Measurements from ENCODE around the gene KCNK4.

Gene KCNK4

DNA sequence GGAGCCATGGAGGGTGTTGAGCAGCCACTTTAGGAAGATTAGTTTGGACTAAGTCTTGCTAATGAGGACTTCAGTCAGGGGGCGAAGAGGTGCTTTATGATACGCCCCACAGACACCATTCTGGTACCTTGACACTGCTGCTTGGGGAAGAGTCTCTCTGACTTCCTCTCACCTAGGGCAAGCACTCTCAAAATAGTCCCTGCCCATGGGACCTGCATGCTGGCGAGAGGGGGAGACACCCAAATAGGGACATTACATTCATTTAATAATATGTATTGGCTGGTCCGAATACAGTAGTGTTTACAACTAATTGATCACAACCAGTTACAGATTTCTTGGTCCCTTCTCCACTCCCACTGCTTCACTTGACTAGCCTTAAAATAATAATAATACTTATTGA is 4.7 kb downstream of the KCNK4 start:
- TF ChIP-seq POLR2AphosphoS5 (IDR thresholded peaks at IDR 0.05; ENCODE audit: low read depth) (no peak), CTCF (IDR thresholded peaks at IDR 0.05; ENCODE audit: insufficient read depth, low read length) (no peak), GABPA (IDR thresholded peaks at IDR 0.05; ENCODE audit: low read depth) (no peak), SPI1 (IDR thresholded peaks at IDR 0.05; ENCODE audit: borderline replicate concordance, low read depth) (no peak)
- TF ChIP-seq, protein P1, sequence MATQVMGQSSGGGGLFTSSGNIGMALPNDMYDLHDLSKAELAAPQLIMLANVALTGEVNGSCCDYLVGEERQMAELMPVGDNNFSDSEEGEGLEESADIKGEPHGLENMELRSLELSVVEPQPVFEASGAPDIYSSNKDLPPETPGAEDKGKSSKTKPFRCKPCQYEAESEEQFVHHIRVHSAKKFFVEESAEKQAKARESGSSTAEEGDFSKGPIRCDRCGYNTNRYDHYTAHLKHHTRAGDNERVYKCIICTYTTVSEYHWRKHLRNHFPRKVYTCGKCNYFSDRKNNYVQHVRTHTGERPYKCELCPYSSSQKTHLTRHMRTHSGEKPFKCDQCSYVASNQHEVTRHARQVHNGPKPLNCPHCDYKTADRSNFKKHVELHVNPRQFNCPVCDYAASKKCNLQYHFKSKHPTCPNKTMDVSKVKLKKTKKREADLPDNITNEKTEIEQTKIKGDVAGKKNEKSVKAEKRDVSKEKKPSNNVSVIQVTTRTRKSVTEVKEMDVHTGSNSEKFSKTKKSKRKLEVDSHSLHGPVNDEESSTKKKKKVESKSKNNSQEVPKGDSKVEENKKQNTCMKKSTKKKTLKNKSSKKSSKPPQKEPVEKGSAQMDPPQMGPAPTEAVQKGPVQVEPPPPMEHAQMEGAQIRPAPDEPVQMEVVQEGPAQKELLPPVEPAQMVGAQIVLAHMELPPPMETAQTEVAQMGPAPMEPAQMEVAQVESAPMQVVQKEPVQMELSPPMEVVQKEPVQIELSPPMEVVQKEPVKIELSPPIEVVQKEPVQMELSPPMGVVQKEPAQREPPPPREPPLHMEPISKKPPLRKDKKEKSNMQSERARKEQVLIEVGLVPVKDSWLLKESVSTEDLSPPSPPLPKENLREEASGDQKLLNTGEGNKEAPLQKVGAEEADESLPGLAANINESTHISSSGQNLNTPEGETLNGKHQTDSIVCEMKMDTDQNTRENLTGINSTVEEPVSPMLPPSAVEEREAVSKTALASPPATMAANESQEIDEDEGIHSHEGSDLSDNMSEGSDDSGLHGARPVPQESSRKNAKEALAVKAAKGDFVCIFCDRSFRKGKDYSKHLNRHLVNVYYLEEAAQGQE (IDR thresholded peaks at IDR 0.05; ENCODE audit: insufficient replicate concordance, low read depth): no peak
- Histone ChIP-seq H3K27me3 (ENCODE audit: insufficient read depth, poor library complexity, severe bottlenecking) (peaks cover 86% of the 10 kb centered on the region), H3K27ac (replicated peaks) (no peak overlapping the region), H3K4me3 (replicated peaks; ENCODE audit: insufficient read depth, low read length) (no peak overlapping the region)
- no peak for DNase-seq (ENCODE audit: low read depth in 1 of 2, low spot score in 1 of 2)

GRCh38 chr11:64296236-64296635 is 5.1 kb downstream of the KCNK4 start:
- Histone ChIP-seq H3K27ac (replicated peaks) (no peak overlapping the region), H3K4me3 (replicated peaks; ENCODE audit: insufficient read depth, low read length) (no peak overlapping the region), H3K27me3 (ENCODE audit: insufficient read depth, poor library complexity, severe bottlenecking) (peaks cover 82% of the 10 kb centered on the region)
- TF ChIP-seq, protein P1 (IDR thresholded peaks at IDR 0.05; ENCODE audit: insufficient replicate concordance, low read depth): no peak
- TF ChIP-seq SPI1 (IDR thresholded peaks at IDR 0.05; ENCODE audit: borderline replicate concordance, low read depth): no peak
- DNase-seq (ENCODE audit: low read depth in 1 of 2, low spot score in 1 of 2): no peak

DNA sequence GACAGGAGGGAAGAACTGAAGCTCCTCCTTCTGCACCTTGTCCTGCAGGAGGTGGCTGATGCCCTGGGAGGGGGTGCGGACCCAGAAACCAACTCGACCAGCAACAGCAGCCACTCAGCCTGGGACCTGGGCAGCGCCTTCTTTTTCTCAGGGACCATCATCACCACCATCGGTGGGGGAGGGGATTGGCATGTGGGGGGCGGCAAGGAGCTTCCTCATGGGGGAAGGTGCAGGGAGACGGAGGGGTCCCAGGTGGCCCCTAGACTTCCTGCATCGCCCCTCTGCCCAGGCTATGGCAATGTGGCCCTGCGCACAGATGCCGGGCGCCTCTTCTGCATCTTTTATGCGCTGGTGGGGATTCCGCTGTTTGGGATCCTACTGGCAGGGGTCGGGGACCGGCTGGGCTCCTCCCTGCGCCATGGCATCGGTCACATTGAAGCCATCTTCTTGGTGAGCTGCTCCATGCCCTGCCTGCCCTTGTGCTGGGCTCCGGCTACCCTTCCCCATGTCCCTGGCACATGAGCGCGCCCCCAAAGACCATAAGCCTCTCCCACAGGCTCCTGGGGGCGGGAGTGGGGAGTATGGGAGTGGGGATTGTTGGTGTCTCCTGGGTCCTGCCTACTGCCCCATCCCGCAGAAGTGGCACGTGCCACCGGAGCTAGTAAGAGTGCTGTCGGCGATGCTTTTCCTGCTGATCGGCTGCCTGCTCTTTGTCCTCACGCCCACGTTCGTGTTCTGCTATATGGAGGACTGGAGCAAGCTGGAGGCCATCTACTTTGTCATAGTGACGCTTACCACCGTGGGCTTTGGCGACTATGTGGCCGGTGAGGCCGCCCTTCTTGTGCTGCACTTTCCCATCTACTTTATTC is 6.0 kb downstream of the KCNK4 start:
- TF ChIP-seq CTCF (IDR thresholded peaks at IDR 0.05; ENCODE audit: insufficient read depth, low read length) (no peak), POLR2AphosphoS5 (IDR thresholded peaks at IDR 0.05; ENCODE audit: low read depth) (no peak), SPI1 (IDR thresholded peaks at IDR 0.05; ENCODE audit: borderline replicate concordance, low read depth) (no peak), GABPA (IDR thresholded peaks at IDR 0.05; ENCODE audit: low read depth) (no peak)
- TF ChIP-seq, protein P1 (IDR thresholded peaks at IDR 0.05; ENCODE audit: insufficient replicate concordance, low read depth): no peak
- no peak overlapping the region for H3K27ac ChIP-seq (replicated peaks)
- peaks cover 81% of the 10 kb centered on the region for H3K27me3 ChIP-seq (ENCODE audit: insufficient read depth, poor library complexity, severe bottlenecking)
- no peak overlapping the region for H3K4me3 ChIP-seq (replicated peaks; ENCODE audit: insufficient read depth, low read length)
- no peak for DNase-seq (ENCODE audit: low read depth in 1 of 2, low spot score in 1 of 2)

Data from HL-60 (cell line).